Liver (tissue), 9 donors: ENCODE results near the gene TOX2. TPM values are rescaled to one million over a fixed set of nuclear protein-coding genes. Genes with fewer than 3 reads are reported as not detected.
A peak's percentile ranks its signal among the peaks of the same experiment; 100 is the strongest.

ENCODE experiments used
- DNase-seq: peaks from one replicate; pipeline ENCODE4 v3.0.0-alpha.2; 2017; ENCODE audit warnings: low spot score
- H3K27ac ChIP-seq, 2 donors: one replicate each; pipeline ENCODE4 v1.7.0; 2013; ENCODE audit warnings: inconsistent platforms in 2 of 2, low read length in 2 of 2, control low read depth in 1 of 2, low read depth in 1 of 2, mild to moderate bottlenecking in 1 of 2
- H3K27me3 ChIP-seq, 4 donors: one replicate each; pipeline versions ENCODE4 v1.6.1 to v1.7.0; 2013; ENCODE audit warnings: low read length in 3 of 4, inconsistent platforms in 1 of 4, mild to moderate bottlenecking in 1 of 4, moderate library complexity in 1 of 4; ENCODE audit not compliant: control insufficient read depth in 4 of 4, insufficient read depth in 4 of 4
- H3K36me3 ChIP-seq, 4 donors: one replicate each; pipeline versions ENCODE4 v1.6.1 to v1.7.0; 2013; ENCODE audit warnings: low read length in 3 of 4, mild to moderate bottlenecking in 3 of 4, low read depth in 1 of 4, moderate library complexity in 1 of 4; ENCODE audit not compliant: control insufficient read depth in 4 of 4, insufficient read depth in 3 of 4
- H3K4me1 ChIP-seq, 4 donors: one replicate each; pipeline versions ENCODE4 v1.6.1 to v1.7.0; 2013; ENCODE audit warnings: low read length in 3 of 4, mild to moderate bottlenecking in 3 of 4, moderate library complexity in 1 of 4; ENCODE audit not compliant: control insufficient read depth in 4 of 4, insufficient read depth in 4 of 4
- H3K4me3 ChIP-seq, 3 donors: one replicate each; pipeline versions ENCODE4 v1.6.1 to v1.7.0; 2013; ENCODE audit warnings: low read length in 3 of 3, control low read depth in 1 of 3, low read depth in 1 of 3, mild to moderate bottlenecking in 1 of 3
- H3K9ac ChIP-seq, 2 donors: one replicate each; pipeline ENCODE4 v1.7.0; 2013; ENCODE audit warnings: low read length in 2 of 2, mild to moderate bottlenecking in 2 of 2, moderate library complexity in 2 of 2, control low read depth in 1 of 2, low read depth in 1 of 2
- H3K9me3 ChIP-seq, 4 donors: one replicate each; pipeline versions ENCODE4 v1.6.1 to v1.7.0; 2013; ENCODE audit warnings: low read length in 3 of 4; ENCODE audit not compliant: control insufficient read depth in 4 of 4
- ATF3 ChIP-seq: IDR thresholded peaks from 2 replicates; pipeline ENCODE4 v1.6.1; 2016; ENCODE audit warnings: antibody characterized with exemption
- CTCF ChIP-seq: fragments of 150-350 bp; IDR thresholded peaks from 2 replicates; pipeline ENCODE4 v1.5.1; 2017; ENCODE audit warnings: improper control_type of control experiment, low read depth, low read length; ENCODE audit not compliant: missing input control
- EGR1 ChIP-seq, 2 donors: IDR thresholded peaks; 2 replicates each; pipeline ENCODE4 v1.6.1; 2016 to 2018; ENCODE audit warnings: antibody characterized with exemption in 2 of 2, low read depth in 2 of 2
- FOXA1 ChIP-seq: IDR thresholded peaks from 2 replicates; pipeline ENCODE4 v1.6.1; 2016; ENCODE audit warnings: antibody characterized with exemption
- FOXA2 ChIP-seq: IDR thresholded peaks from 2 replicates; pipeline ENCODE4 v1.6.1; 2016; ENCODE audit warnings: antibody characterized with exemption
- GABPA ChIP-seq, 2 donors: IDR thresholded peaks in 1 of 2; conservative IDR thresholded peaks in 1 of 2; 2 replicates each; pipeline ENCODE4 v1.6.1; 2016; ENCODE audit warnings: antibody characterized with exemption in 2 of 2, mild to moderate bottlenecking in 1 of 2, moderate library complexity in 1 of 2
- HNF4A ChIP-seq, 2 donors: conservative IDR thresholded peaks; 2 replicates each; pipeline ENCODE4 v1.6.1; 2016; ENCODE audit warnings: antibody characterized with exemption in 2 of 2, mild to moderate bottlenecking in 2 of 2
- HNF4G ChIP-seq: IDR thresholded peaks from 2 replicates; pipeline ENCODE4 v1.6.1; 2016; ENCODE audit warnings: antibody characterized with exemption
- JUND ChIP-seq, 2 donors: IDR thresholded peaks; 2 replicates each; pipeline ENCODE4 v1.6.1; 2016; ENCODE audit warnings: antibody characterized with exemption in 2 of 2
- MAX ChIP-seq: IDR thresholded peaks from 2 replicates; pipeline ENCODE4 v1.6.1; 2016; ENCODE audit warnings: antibody characterized with exemption
- NR2F2 ChIP-seq: IDR thresholded peaks from 2 replicates; pipeline ENCODE4 v1.6.1; 2016; ENCODE audit warnings: antibody characterized with exemption
- RAD21 ChIP-seq, 2 donors: IDR thresholded peaks; 2 replicates each; pipeline ENCODE4 v1.6.1; 2016; ENCODE audit warnings: antibody characterized with exemption in 2 of 2, mild to moderate bottlenecking in 2 of 2
- REST ChIP-seq: IDR thresholded peaks from 2 replicates; pipeline ENCODE4 v1.6.1; 2016; ENCODE audit warnings: antibody characterized with exemption, mild to moderate bottlenecking
- RXRA ChIP-seq, 2 donors: IDR thresholded peaks; 2 replicates each; pipeline ENCODE4 v1.6.1; 2017 to 2018; ENCODE audit warnings: antibody characterized with exemption in 2 of 2, mild to moderate bottlenecking in 1 of 2
- SP1 ChIP-seq: IDR thresholded peaks from 2 replicates; pipeline ENCODE4 v1.6.1; 2018; ENCODE audit warnings: antibody characterized with exemption, mild to moderate bottlenecking
- TAF1 ChIP-seq: conservative IDR thresholded peaks from 2 replicates; pipeline ENCODE4 v1.6.1; 2016; ENCODE audit warnings: antibody characterized with exemption, mild to moderate bottlenecking
- YY1 ChIP-seq: IDR thresholded peaks from 2 replicates; pipeline ENCODE4 v1.6.1; 2016; ENCODE audit warnings: antibody characterized with exemption, mild to moderate bottlenecking
- ZBTB33 ChIP-seq: IDR thresholded peaks from 2 replicates; pipeline ENCODE4 v1.6.1; 2016; ENCODE audit warnings: antibody characterized with exemption
- WGBS: extraction: QIAGEN DNeasy Blood & Tissue Kit; methylation state at CpG from one replicate; pipeline ENCODE4 v1.1.7; 2013; 5-methylcytosine and 5-hydroxymethylcytosine counted together
- polyA plus RNA-seq, 2 donors: library from polyadenylated mRNA; stranded (reverse) in 1 of 2; unstranded in 1 of 2; fragments of 200-250 nt in 1 of 2; fragments of >200 nt in 1 of 2; fragmentation: Nextera tagmentation in 1 of 2; extraction: Ambion mirVana in 1 of 2; gene quantifications; one replicate each; pipeline versions ENCODE4 v1.2.1 to v1.2.3, GENCODE V29; 2013 to 2015
- total RNA-seq, 2 donors: library from RNA; depleted of rRNA; stranded (reverse); fragments of >200 nt; gene quantifications; one replicate each; pipeline ENCODE4 v1.2.3, GENCODE V29; 2014
- donor health status: healthy.
- donor health status: healthy.
- donor health status: healthy.
- donor health status: healthy.
- donor health status: healthy.

Gene TOX2
- total and polyA plus RNA-seq, 4 donors, result 0.33 to 2.7 (median 1.4) TPM

GRCh38 chr20:44051661-44052000, 137.0 kb downstream of the TOX2 start:
- no peak overlapping the region for H3K9ac ChIP-seq
- H3K9me3 ChIP-seq, result no peaks in the 10 kb centered on the region
- H3K36me3 ChIP-seq, result no peaks in the 10 kb centered on the region
- no peaks in the 10 kb centered on the region for H3K4me1 ChIP-seq
- TF ChIP-seq FOXA2 (no peak), REST (no peak), TAF1 (no peak), RXRA (IDR thresholded peaks at IDR 0.05) (no peak), ATF3 (no peak), GABPA (IDR thresholded peaks at IDR 0.05 in 1 of 2, conservative IDR thresholded peaks at IDR 0.05 in 1 of 2) (no peak), ZBTB33 (no peak), CTCF (no peak), YY1 (no peak), RAD21 (IDR thresholded peaks at IDR 0.05) (no peak), EGR1 (IDR thresholded peaks at IDR 0.05; ENCODE audit: low read depth in 2 of 2) (no peak), SP1 (no peak), HNF4A (conservative IDR thresholded peaks at IDR 0.05) (no peak), HNF4G (no peak), FOXA1 (no peak), MAX (no peak), NR2F2 (no peak), JUND (IDR thresholded peaks at IDR 0.05) (no peak)
- H3K27me3 ChIP-seq, result no peaks in the 10 kb centered on the region
- H3K27ac ChIP-seq, result no peak overlapping the region
- no peak overlapping the region for H3K4me3 ChIP-seq
- peak; percentile 8 for DNase-seq
- 93% methylated on average over 9 of the region's 9 CpGs for WGBS

- WGBS, result 76% methylated on average over 10 of the region's 10 CpGs
- DNase-seq, result peak; percentile 16
- no peak overlapping the region for H3K4me3 ChIP-seq
- no peak overlapping the region for H3K9ac ChIP-seq
- H3K27ac ChIP-seq, result no peak overlapping the region
- no peaks in the 10 kb centered on the region for H3K9me3 ChIP-seq
- no peaks in the 10 kb centered on the region for H3K27me3 ChIP-seq
- H3K4me1 ChIP-seq, result no peaks in the 10 kb centered on the region
- H3K36me3 ChIP-seq, result no peaks in the 10 kb centered on the region
- TF ChIP-seq JUND (IDR thresholded peaks at IDR 0.05) (no peak), HNF4G (no peak), RXRA (IDR thresholded peaks at IDR 0.05) (no peak), MAX (no peak)
These were observed 137.5 kb downstream of the TOX2 start for GRCh38 chr20:44052166-44052565.
